Neutrophil (primary cell): ENCODE data around the gene INTS15.
"Not testable (repeated sequence)": the region's sequence is repeated elsewhere in the genome, so short reads cannot be mapped to it uniquely, and the experiment has no call there.

Experiments used
- H3K27ac ChIP-seq: fragments of 200-600 bp; sonication (generic); 2 replicates; pipeline ENCODE4 v1.5.1; 2016; ENCODE audit warnings: mild to moderate bottlenecking, moderate library complexity
- H3K27me3 ChIP-seq: fragments of 200-600 bp; sonication (generic); 2 replicates; pipeline ENCODE4 v1.6.0; 2016; ENCODE audit warnings: mild to moderate bottlenecking
- H3K36me3 ChIP-seq: fragments of 200-600 bp; sonication (generic); 2 replicates; pipeline ENCODE4 v1.5.1; 2017
- H3K4me1 ChIP-seq, 2 experiments: fragments of 200-600 bp in 1 of 2; sonication (generic) in 1 of 2; 1 replicate in 1 of 2; 2 replicates in 1 of 2; pipeline versions ENCODE4 v1.5.1 to v1.6.1; 2013 to 2016; ENCODE audit warnings: low read depth in 1 of 2, low read length in 1 of 2, mild to moderate bottlenecking in 1 of 2, moderate library complexity in 1 of 2; ENCODE audit not compliant: control insufficient read depth in 1 of 2, insufficient read depth in 1 of 2
- H3K4me3 ChIP-seq, 2 experiments: fragments of 200-600 bp in 1 of 2; sonication (generic) in 1 of 2; 1 replicate in 1 of 2; 2 replicates in 1 of 2; pipeline ENCODE4 v1.5.1; 2013 to 2016; ENCODE audit warnings: low read depth in 1 of 2, low read length in 1 of 2, mild to moderate bottlenecking in 1 of 2, moderate library complexity in 1 of 2
- H3K9me3 ChIP-seq: fragments of 200-600 bp; sonication (generic); 2 replicates; pipeline ENCODE4 v1.5.1; 2016
- CTCF ChIP-seq: fragments of 200-600 bp; sonication (generic); IDR thresholded peaks from 2 replicates; pipeline ENCODE4 v1.5.1; 2016; ENCODE audit warnings: antibody characterized with exemption

INTS15 gene

GRCh38 chr7:6571160-6571779 is 18.6 kb upstream of the INTS15 start:
- no peaks in the 10 kb centered on the region for H3K36me3 ChIP-seq
- H3K4me3 ChIP-seq, result no peak overlapping the region
- no peak for TF ChIP-seq CTCF

GRCh38 chr7:6575281-6576023 is 14.4 kb upstream of the INTS15 start:
- Histone ChIP-seq H3K4me3 (no peak overlapping the region), H3K27me3 (no peaks in the 10 kb centered on the region), H3K27ac (no peak overlapping the region), H3K4me1 (peaks cover 0 to 5% of the 10 kb centered on the region in 2 experiments), H3K36me3 (peaks cover 3% of the 10 kb centered on the region), H3K9me3 (no peaks in the 10 kb centered on the region)
- no peak for TF ChIP-seq CTCF

More at GRCh38 chr7:6571160-6571779, 18.6 kb upstream of the INTS15 start:
- H3K27me3 ChIP-seq, result no peaks in the 10 kb centered on the region
- H3K9me3 ChIP-seq, result no peaks in the 10 kb centered on the region
- H3K4me1 ChIP-seq, result peaks cover 0 to 2% of the 10 kb centered on the region in 2 experiments
- H3K27ac ChIP-seq, result no peak overlapping the region

DNA sequence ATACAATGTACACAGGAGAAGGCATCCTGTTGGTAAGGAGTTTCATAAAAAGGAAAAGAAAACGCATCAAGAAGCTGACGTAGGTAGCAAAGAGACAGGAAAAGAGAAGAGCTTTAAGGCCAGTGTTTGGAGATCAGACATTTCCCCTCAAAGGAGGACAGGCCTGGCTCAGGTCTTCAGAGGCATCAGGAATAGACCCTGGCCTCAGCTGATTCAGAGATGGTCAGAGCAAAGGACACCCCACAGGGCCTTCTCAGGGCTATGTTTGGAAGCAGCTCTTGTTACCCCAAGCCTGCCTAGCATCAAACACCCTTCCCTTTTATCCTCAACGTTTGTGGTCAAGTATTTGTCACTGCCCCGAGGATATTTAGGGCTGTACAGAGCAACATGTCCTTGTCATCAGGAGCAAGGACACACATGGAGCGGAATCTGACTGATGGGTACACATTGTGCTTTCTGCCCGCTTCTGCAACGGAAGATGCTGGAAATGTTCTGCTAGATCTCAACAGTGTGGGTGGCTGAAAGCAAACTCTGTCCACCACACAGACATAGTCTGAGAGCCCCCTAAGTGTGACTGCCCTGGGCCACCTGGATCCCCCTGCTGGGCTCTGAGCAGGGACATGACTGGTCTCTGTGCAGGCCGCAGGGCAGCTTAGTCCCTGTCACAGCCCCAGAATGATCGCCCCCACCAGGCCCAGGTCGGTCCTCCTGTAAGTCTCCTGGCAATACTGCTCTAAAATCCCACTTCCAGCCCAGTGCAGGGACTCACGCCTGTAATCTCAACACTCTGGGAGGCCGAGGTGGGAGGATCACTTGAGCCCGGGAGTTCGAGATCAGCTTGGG is 13.6 kb upstream of the INTS15 start:
- Histone ChIP-seq H3K27me3 (no peaks in the 10 kb centered on the region), H3K27ac (peak overlapping the region; percentile 7), H3K36me3 (peaks cover 11% of the 10 kb centered on the region), H3K9me3 (no peaks in the 10 kb centered on the region), H3K4me3 (no peak overlapping the region), H3K4me1 (peaks cover 0 to 5% of the 10 kb centered on the region in 2 experiments)
- TF ChIP-seq CTCF, result no peak

DNA sequence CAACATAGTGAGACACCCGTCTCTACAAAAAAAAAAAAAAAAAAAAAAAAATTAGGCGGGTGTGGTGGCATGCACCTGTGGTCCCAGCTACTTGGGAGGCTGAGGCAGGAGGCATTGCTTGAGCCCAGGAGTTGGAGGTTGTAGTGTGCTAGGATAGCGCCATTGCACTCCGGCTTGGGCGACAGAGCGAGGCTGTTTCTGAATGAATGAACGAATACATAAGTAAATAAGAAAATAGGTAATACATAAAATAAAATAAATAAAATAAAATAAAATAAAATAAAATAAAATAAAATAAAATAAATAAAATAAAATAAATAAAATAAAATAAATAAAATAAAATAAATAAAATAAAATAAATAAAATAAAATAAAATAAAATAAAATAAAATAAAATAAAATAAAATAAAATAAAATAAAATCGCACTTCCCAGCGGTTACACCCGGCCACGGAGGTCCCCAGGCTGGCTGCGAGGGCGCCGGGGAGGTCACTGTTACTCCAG is 12.9 kb upstream of the INTS15 start:
- Histone ChIP-seq H3K27ac (peak overlapping the region; percentile 77), H3K36me3 (peaks cover 18% of the 10 kb centered on the region), H3K4me3 (peak overlapping the region; percentile 62 to 69)
- not testable (repeated sequence) for H3K27me3 ChIP-seq, H3K4me1 ChIP-seq, H3K9me3 ChIP-seq

- Histone ChIP-seq H3K4me3 (peak within 1 kb of the TSS; percentile 62 to 69), H3K27me3 (no peaks in the 10 kb centered on the region), H3K36me3 (peaks cover 24% of the 10 kb centered on the region), H3K4me1 (peaks cover 0 to 5% of the 10 kb centered on the region in 2 experiments), H3K9me3 (no peaks in the 10 kb centered on the region), H3K27ac (peak within 1 kb of the TSS; percentile 77)
- no peak for TF ChIP-seq CTCF
These were observed 12.3 kb upstream of the INTS15 start, which contains the start of gene ZDHHC4 for GRCh38 chr7:6577369-6578113. Gene ZDHHC4, plus strand, starts transcription at chr7:6577454. Its CDS starts 3,108 bp downstream, at chr7:6580562.
